Activated CD4-positive, CD25-positive, alpha-beta regulatory T cell treated with anti-CD3 and anti-CD28 coated beads, Interleukin-2, amount 50 U/mL, for 16 hours (primary cell): ENCODE measurements around the gene ADD3.
"Not testable (repeated sequence)": the region's sequence is repeated elsewhere in the genome, so short reads cannot be mapped to it uniquely, and the experiment has no call there.

Experiments used
- DNase-seq: peaks from one replicate; pipeline ENCODE4 v3.0.0-alpha.2; 2020; ENCODE audit warnings: low read depth, low spot score

Gene ADD3

GRCh38 chr10:110032801-110033700 is 25.3 kb downstream of the ADD3 start:
- DNase-seq = no peak

DNA sequence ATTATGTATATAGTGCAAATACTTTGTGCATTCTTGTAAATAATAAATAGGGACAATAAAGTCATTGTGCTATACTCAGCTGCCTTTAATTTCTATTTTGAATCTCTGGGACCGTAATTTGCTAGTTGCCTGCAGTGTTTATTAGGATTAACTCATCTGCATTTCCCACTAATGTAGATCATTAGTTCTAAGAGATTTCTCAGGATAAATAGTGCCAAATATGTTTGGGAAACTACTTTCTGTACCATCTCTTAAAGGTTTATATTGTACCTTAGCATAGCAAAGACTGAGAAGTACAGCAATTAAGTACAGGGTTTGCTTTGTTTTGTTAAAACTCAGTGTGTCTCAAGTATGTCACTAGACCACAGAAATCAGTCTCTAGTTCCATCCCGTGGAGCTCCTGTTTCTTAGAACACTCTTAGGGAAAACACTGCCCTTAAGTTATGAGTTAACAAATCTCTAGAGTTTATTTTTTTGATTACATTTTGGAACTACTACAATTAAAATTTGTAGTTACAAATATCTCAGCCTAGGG is 26.0 kb downstream of the ADD3 start:
- no peak for DNase-seq

GRCh38 chr10:110034596-110034995 is 26.8 kb downstream of the ADD3 start:
- DNase-seq = no peak

DNA sequence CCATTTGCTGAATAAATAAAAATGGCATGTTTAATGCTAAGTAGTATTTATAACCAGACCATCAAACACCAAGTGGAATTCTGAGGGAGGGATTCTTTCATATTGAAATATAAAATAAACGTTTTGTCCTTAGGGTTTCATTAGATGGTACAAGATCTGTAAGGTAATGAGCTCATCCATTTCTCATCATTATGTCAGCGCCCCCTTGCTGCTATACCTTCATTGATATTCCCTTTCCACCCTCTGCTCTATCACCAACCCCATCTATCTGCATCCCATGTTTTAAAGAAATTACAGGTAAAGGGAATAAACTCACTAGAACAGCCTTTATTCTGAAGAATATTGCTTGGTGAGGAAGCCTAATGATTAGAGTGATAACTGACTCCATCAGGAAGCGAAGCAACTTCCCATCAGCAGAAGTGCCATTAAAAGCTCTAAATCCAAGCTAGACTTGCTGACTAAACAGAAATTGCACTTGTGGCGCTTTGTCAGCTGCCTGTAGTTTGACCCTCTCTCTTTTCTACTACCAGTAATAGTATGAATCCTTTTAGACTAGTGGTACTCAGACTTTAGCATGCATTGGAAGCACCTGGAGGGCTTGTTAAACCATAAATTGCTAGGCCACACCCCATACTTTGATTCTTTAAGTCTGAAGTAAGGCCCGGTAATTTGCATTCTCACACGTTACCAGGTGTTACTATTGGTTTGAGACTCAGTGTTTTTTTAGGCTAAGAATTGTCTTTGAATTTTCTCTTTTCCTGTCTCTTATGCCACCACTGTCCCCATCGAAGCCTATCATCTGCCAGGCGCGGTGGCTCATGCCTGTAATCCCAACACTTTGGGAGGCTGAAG is 27.5 kb downstream of the ADD3 start:
- DNase-seq = no peak

GRCh38 chr10:110036640-110037039 is 28.9 kb downstream of the ADD3 start:
- no peak for DNase-seq

- no peak for DNase-seq
Measured at GRCh38 chr10:110039254-110039653, 31.5 kb downstream of the ADD3 start.

- DNase-seq = no peak
Measured at GRCh38 chr10:110040108-110040507, 32.3 kb downstream of the ADD3 start.

- no peak for DNase-seq
Measured at GRCh38 chr10:110040767-110041478, 33.1 kb downstream of the ADD3 start.

DNA sequence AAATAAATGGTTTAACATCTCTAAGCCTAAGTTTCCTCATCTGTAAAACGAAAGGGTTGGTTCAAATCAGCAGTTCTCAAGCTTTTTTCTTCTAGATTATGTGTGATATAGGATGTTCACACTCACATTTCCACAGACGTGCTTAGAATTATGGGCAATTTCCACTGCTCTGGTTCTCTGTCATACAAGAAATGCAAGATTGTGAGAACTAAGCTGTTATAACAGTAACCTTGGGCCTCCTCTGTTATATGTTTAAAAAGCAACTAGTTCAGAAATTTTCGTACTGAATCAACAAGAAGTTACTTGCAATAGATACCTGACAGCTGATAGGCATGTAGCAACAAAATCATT is 33.7 kb downstream of the ADD3 start:
- DNase-seq = no peak

DNA sequence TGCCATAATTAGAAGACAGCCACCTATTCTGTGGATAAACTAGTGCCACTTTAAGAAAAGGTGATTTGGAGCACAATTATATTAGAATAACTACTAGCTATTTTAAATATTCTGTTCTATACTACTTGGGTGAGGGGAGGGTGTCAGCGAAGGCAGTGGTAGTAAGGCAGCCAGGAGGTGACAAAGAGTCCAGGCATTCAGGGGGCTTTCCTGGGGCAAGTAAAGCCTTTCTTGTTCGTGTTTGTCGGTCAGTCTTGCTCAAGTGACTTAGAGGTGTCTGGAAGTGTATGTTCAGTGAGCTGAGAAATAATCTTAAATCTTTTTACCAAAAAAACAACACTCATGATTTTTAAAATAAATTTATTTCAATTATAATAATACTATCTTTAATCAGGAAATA is 34.4 kb downstream of the ADD3 start:
- no peak for DNase-seq

- DNase-seq = no peak
Measured at GRCh38 chr10:110042891-110043290, 35.1 kb downstream of the ADD3 start.

GRCh38 chr10:110044681-110045080 is 36.9 kb downstream of the ADD3 start:
- DNase-seq = no peak

GRCh38 chr10:110045772-110046171 is 38.0 kb downstream of the ADD3 start:
- no peak for DNase-seq

GRCh38 chr10:110048145-110048544 is 40.4 kb downstream of the ADD3 start:
- DNase-seq = not testable (repeated sequence)

- no peak for DNase-seq
Measured at GRCh38 chr10:110048781-110049180, 41.0 kb downstream of the ADD3 start.

DNA sequence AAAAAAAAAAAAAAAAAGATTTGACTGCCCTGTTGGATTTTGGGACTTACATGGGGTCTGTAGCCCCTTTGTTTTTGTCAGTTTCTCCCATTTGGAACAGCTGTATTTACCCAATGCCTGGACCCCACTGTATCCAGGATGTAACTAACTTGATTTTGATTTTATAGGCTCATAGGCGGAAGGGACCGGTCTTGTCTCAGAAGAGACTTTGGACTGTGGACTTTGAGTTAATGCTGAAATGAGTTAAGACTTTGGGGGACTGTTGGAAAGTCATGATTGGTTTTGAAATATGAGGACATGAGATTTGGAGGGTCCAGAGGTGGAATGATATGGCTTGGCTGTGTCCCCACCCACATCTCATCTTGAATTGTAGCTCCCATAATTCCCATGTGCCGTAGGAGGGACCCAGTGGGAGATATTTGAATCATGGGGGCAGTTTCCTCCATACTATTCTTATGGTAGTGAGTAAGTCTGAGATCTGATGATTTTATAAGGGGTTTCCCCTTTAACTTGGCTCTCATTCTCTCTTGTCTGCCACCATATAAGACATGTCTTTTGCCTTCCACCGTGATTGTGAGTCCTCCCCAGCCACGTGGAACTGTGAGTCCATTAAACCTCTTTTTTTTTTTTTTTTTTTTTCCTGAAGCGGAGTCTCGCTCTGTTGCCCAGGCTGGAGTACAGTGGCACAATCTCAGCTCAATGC is 42.3 kb downstream of the ADD3 start:
- not testable (repeated sequence) for DNase-seq

DNA sequence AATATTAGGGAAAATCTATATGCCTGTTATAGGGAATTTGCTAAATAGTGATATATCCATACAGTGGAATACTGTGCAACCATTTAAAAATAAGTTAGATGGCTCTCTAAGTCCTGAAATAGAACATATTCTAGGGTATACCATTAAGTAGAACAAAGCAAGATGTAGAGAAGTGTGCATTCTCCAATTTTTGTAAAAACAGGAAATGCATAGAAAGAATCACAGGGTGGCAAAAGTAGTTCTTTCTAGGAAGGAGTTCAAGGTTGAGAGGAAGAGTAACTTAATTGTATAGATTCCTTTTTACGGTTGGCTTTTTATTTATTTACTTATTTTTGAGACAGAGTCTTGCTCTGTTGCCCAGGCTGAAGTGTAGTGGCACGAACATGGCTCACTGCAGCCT is 43.7 kb downstream of the ADD3 start:
- DNase-seq = no peak

GRCh38 chr10:110052916-110053315 is 45.1 kb downstream of the ADD3 start:
- no peak for DNase-seq

- DNase-seq = no peak
Measured at GRCh38 chr10:110056822-110057221, 49.0 kb downstream of the ADD3 start.

DNA sequence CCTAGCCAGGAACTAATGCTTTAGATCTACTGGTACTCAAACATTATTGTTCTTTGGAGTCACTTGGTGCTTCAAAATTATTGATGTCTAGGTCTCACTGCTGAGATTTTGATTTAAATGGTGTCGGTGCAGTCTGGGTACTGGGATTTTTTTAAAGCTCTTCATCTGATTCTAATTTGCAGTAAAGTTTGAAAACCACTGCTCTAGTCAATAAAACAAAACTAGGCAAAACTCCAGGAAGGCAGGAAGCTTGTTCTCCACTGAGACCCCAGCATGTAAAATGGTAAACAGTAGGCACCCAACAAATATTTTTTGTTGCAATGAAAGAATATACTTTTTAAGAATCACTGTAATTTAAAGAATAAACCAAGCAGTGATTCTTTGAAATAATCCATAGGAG is 49.7 kb downstream of the ADD3 start:
- DNase-seq = no peak

GRCh38 chr10:110058212-110058611 is 50.4 kb downstream of the ADD3 start:
- no peak for DNase-seq
